ENCODE results near the gene SAP30L.

Gene SAP30L

GRCh38 chr5:154405078-154405792 is 40.6 kb upstream of the SAP30L start:
- peaks cover 8% of the 10 kb centered on the region for H3K4me1 ChIP-seq (ENCODE audit: control insufficient read depth, insufficient read depth, low read length, poor library complexity, severe bottlenecking)
- H3K27ac ChIP-seq (ENCODE audit: insufficient read depth, low read length, poor library complexity, severe bottlenecking) = no peak overlapping the region
- H3K27me3 ChIP-seq (replicated peaks; ENCODE audit: control insufficient read depth, insufficient read depth, low read length, poor library complexity, severe bottlenecking) = no peaks in the 10 kb centered on the region
- H3K4me3 ChIP-seq (ENCODE audit: insufficient read depth, low read depth, low read length, poor library complexity, severe bottlenecking) = peak overlapping the region; percentile 41
- H3K36me3 ChIP-seq (ENCODE audit: control insufficient read depth, insufficient read depth, low read length) = peaks cover 6% of the 10 kb centered on the region
- peak; percentile 27 to 44 (median 31) for DNase-seq
- H3K9me3 ChIP-seq (ENCODE audit: control insufficient read depth, low read length) = no peaks in the 10 kb centered on the region

- Histone ChIP-seq H3K27ac (ENCODE audit: insufficient read depth, low read length, poor library complexity, severe bottlenecking) (no peak overlapping the region), H3K4me1 (ENCODE audit: control insufficient read depth, insufficient read depth, low read length, poor library complexity, severe bottlenecking) (peaks cover 8% of the 10 kb centered on the region), H3K4me3 (ENCODE audit: insufficient read depth, low read depth, low read length, poor library complexity, severe bottlenecking) (no peak overlapping the region), H3K9me3 (ENCODE audit: control insufficient read depth, low read length) (no peaks in the 10 kb centered on the region), H3K36me3 (ENCODE audit: control insufficient read depth, insufficient read depth, low read length) (peaks cover 8% of the 10 kb centered on the region), H3K27me3 (replicated peaks; ENCODE audit: control insufficient read depth, insufficient read depth, low read length, poor library complexity, severe bottlenecking) (no peaks in the 10 kb centered on the region)
- DNase-seq = no peak
Observed at GRCh38 chr5:154406231-154406630, 39.6 kb upstream of the SAP30L start.

- H3K27me3 ChIP-seq (replicated peaks; ENCODE audit: control insufficient read depth, insufficient read depth, low read length, poor library complexity, severe bottlenecking) = no peaks in the 10 kb centered on the region
- no peak overlapping the region for H3K27ac ChIP-seq (ENCODE audit: insufficient read depth, low read length, poor library complexity, severe bottlenecking)
- peaks cover 13% of the 10 kb centered on the region for H3K36me3 ChIP-seq (ENCODE audit: control insufficient read depth, insufficient read depth, low read length)
- DNase-seq = no peak
- H3K4me3 ChIP-seq (ENCODE audit: insufficient read depth, low read depth, low read length, poor library complexity, severe bottlenecking) = no peak overlapping the region
- H3K4me1 ChIP-seq (ENCODE audit: control insufficient read depth, insufficient read depth, low read length, poor library complexity, severe bottlenecking) = peaks cover 8% of the 10 kb centered on the region
- no peaks in the 10 kb centered on the region for H3K9me3 ChIP-seq (ENCODE audit: control insufficient read depth, low read length)
Observed at GRCh38 chr5:154406826-154407225, 39.0 kb upstream of the SAP30L start.

GRCh38 chr5:154408811-154409210 is 37.0 kb upstream of the SAP30L start:
- Histone ChIP-seq H3K27me3 (replicated peaks; ENCODE audit: control insufficient read depth, insufficient read depth, low read length, poor library complexity, severe bottlenecking) (no peaks in the 10 kb centered on the region), H3K9me3 (ENCODE audit: control insufficient read depth, low read length) (no peaks in the 10 kb centered on the region), H3K4me1 (ENCODE audit: control insufficient read depth, insufficient read depth, low read length, poor library complexity, severe bottlenecking) (peaks cover 8% of the 10 kb centered on the region), H3K4me3 (ENCODE audit: insufficient read depth, low read depth, low read length, poor library complexity, severe bottlenecking) (no peak overlapping the region), H3K27ac (ENCODE audit: insufficient read depth, low read length, poor library complexity, severe bottlenecking) (no peak overlapping the region), H3K36me3 (ENCODE audit: control insufficient read depth, insufficient read depth, low read length) (peaks cover 28% of the 10 kb centered on the region)
- DNase-seq = no peak

GRCh38 chr5:154409230-154409840 is 36.5 kb upstream of the SAP30L start:
- Histone ChIP-seq H3K27ac (ENCODE audit: insufficient read depth, low read length, poor library complexity, severe bottlenecking) (no peak overlapping the region), H3K36me3 (ENCODE audit: control insufficient read depth, insufficient read depth, low read length) (peaks cover 28% of the 10 kb centered on the region), H3K9me3 (ENCODE audit: control insufficient read depth, low read length) (no peaks in the 10 kb centered on the region), H3K27me3 (replicated peaks; ENCODE audit: control insufficient read depth, insufficient read depth, low read length, poor library complexity, severe bottlenecking) (no peaks in the 10 kb centered on the region), H3K4me1 (ENCODE audit: control insufficient read depth, insufficient read depth, low read length, poor library complexity, severe bottlenecking) (peaks cover 8% of the 10 kb centered on the region), H3K4me3 (ENCODE audit: insufficient read depth, low read depth, low read length, poor library complexity, severe bottlenecking) (no peak overlapping the region)
- DNase-seq = no peak

GRCh38 chr5:154410008-154410407 is 35.8 kb upstream of the SAP30L start:
- H3K27ac ChIP-seq (ENCODE audit: insufficient read depth, low read length, poor library complexity, severe bottlenecking) = no peak overlapping the region
- DNase-seq = no peak
- no peak overlapping the region for H3K4me3 ChIP-seq (ENCODE audit: insufficient read depth, low read depth, low read length, poor library complexity, severe bottlenecking)
- peaks cover 5% of the 10 kb centered on the region for H3K4me1 ChIP-seq (ENCODE audit: control insufficient read depth, insufficient read depth, low read length, poor library complexity, severe bottlenecking)
- peaks cover 28% of the 10 kb centered on the region for H3K36me3 ChIP-seq (ENCODE audit: control insufficient read depth, insufficient read depth, low read length)
- H3K27me3 ChIP-seq (replicated peaks; ENCODE audit: control insufficient read depth, insufficient read depth, low read length, poor library complexity, severe bottlenecking) = no peaks in the 10 kb centered on the region
- H3K9me3 ChIP-seq (ENCODE audit: control insufficient read depth, low read length) = no peaks in the 10 kb centered on the region

GRCh38 chr5:154410786-154411185 is 35.0 kb upstream of the SAP30L start:
- Histone ChIP-seq H3K4me1 (ENCODE audit: control insufficient read depth, insufficient read depth, low read length, poor library complexity, severe bottlenecking) (no peaks in the 10 kb centered on the region), H3K36me3 (ENCODE audit: control insufficient read depth, insufficient read depth, low read length) (peaks cover 28% of the 10 kb centered on the region), H3K4me3 (ENCODE audit: insufficient read depth, low read depth, low read length, poor library complexity, severe bottlenecking) (no peak overlapping the region), H3K9me3 (ENCODE audit: control insufficient read depth, low read length) (no peaks in the 10 kb centered on the region), H3K27me3 (replicated peaks; ENCODE audit: control insufficient read depth, insufficient read depth, low read length, poor library complexity, severe bottlenecking) (no peaks in the 10 kb centered on the region), H3K27ac (ENCODE audit: insufficient read depth, low read length, poor library complexity, severe bottlenecking) (no peak overlapping the region)
- no peak for DNase-seq

- Histone ChIP-seq H3K9me3 (ENCODE audit: control insufficient read depth, low read length) (no peaks in the 10 kb centered on the region), H3K4me1 (ENCODE audit: control insufficient read depth, insufficient read depth, low read length, poor library complexity, severe bottlenecking) (no peaks in the 10 kb centered on the region), H3K4me3 (ENCODE audit: insufficient read depth, low read depth, low read length, poor library complexity, severe bottlenecking) (no peak overlapping the region), H3K27ac (ENCODE audit: insufficient read depth, low read length, poor library complexity, severe bottlenecking) (no peak overlapping the region), H3K27me3 (replicated peaks; ENCODE audit: control insufficient read depth, insufficient read depth, low read length, poor library complexity, severe bottlenecking) (no peaks in the 10 kb centered on the region), H3K36me3 (ENCODE audit: control insufficient read depth, insufficient read depth, low read length) (peaks cover 28% of the 10 kb centered on the region)
- no peak for DNase-seq
Observed at GRCh38 chr5:154411338-154411737, 34.5 kb upstream of the SAP30L start.

GRCh38 chr5:154412316-154412715 is 33.5 kb upstream of the SAP30L start:
- H3K27ac ChIP-seq (ENCODE audit: insufficient read depth, low read length, poor library complexity, severe bottlenecking) = no peak overlapping the region
- H3K36me3 ChIP-seq (ENCODE audit: control insufficient read depth, insufficient read depth, low read length) = peaks cover 38% of the 10 kb centered on the region
- H3K9me3 ChIP-seq (ENCODE audit: control insufficient read depth, low read length) = no peaks in the 10 kb centered on the region

GRCh38 chr5:154412925-154413324 is 32.9 kb upstream of the SAP30L start:
- no peak for DNase-seq

More at GRCh38 chr5:154412316-154412715, 33.5 kb upstream of the SAP30L start:
- DNase-seq = no peak
- Histone ChIP-seq H3K4me1 (ENCODE audit: control insufficient read depth, insufficient read depth, low read length, poor library complexity, severe bottlenecking) (no peaks in the 10 kb centered on the region), H3K4me3 (ENCODE audit: insufficient read depth, low read depth, low read length, poor library complexity, severe bottlenecking) (no peak overlapping the region), H3K27me3 (replicated peaks; ENCODE audit: control insufficient read depth, insufficient read depth, low read length, poor library complexity, severe bottlenecking) (no peaks in the 10 kb centered on the region)

More at GRCh38 chr5:154412925-154413324, 32.9 kb upstream of the SAP30L start:
- H3K36me3 ChIP-seq (ENCODE audit: control insufficient read depth, insufficient read depth, low read length) = peaks cover 40% of the 10 kb centered on the region
- H3K27ac ChIP-seq (ENCODE audit: insufficient read depth, low read length, poor library complexity, severe bottlenecking) = no peak overlapping the region
- no peaks in the 10 kb centered on the region for H3K4me1 ChIP-seq (ENCODE audit: control insufficient read depth, insufficient read depth, low read length, poor library complexity, severe bottlenecking)
- H3K4me3 ChIP-seq (ENCODE audit: insufficient read depth, low read depth, low read length, poor library complexity, severe bottlenecking) = no peak overlapping the region
- no peaks in the 10 kb centered on the region for H3K9me3 ChIP-seq (ENCODE audit: control insufficient read depth, low read length)
- no peaks in the 10 kb centered on the region for H3K27me3 ChIP-seq (replicated peaks; ENCODE audit: control insufficient read depth, insufficient read depth, low read length, poor library complexity, severe bottlenecking)

Data from effector memory CD4-positive, alpha-beta T cell (primary cell).